ENCODE results near the gene CAMK1D.

CAMK1D gene

DNA sequence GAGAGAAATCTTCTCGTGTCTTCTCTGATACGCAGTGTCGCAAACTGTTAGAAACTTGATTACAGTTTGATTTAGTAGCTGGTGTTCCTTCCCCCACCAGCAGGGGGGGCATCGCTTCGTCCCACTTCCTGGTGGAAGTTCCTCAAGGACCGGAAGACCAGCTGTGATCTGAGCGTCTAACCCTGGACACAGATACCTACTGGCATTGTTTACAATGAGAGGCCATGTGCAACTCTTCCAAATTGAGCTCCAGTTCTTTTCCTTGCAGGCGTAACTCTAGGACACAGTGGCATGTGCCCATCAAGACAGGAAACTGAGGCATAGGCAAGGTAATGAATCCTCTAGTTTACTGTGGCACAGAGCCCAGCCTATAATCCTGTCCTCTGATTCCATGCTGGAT lies 433.2 kb downstream of the CAMK1D start:
- no peak overlapping the region for H3K27ac ChIP-seq (ENCODE audit: extremely low read depth, low read depth, low read length)
- no peaks in the 10 kb centered on the region for H3K9me3 ChIP-seq (ENCODE audit: control insufficient read depth, insufficient read depth, low read depth, low read length)
- H3K4me3 ChIP-seq (ENCODE audit: low read depth, low read length): no peak overlapping the region
- ChIA-PET POLR2A (interaction anchor here (0.8 kb wide), 1 partner anchor 219 kb away, joined by 5 read pairs; no protein-coding TSS in a partner anchor), CTCF (interaction anchor here (0.6 to 2.6 kb wide), 35 partner anchors 8 to 1147 kb away, joined by 3 to 39 read pairs (median 4); no protein-coding TSS in a partner anchor)
- H3K36me3 ChIP-seq (ENCODE audit: control insufficient read depth in 2 of 2, insufficient read depth in 1 of 2, low read length in 2 of 2): no peaks in the 10 kb centered on the region
- H3K4me1 ChIP-seq (ENCODE audit: control insufficient read depth, insufficient read depth, low read length): no peaks in the 10 kb centered on the region
- TF ChIP-seq ZFP69B (tag by site-specific recombination; IDR thresholded peaks at IDR 0.05) (no peak), ZNF677 (tag by site-specific recombination; IDR thresholded peaks at IDR 0.05) (no peak), ZNF335 (tag by site-specific recombination; conservative IDR thresholded peaks at IDR 0.05) (no peak), ZNF2 (tag by site-specific recombination; IDR thresholded peaks at IDR 0.05) (no peak), KLF9 (tag by site-specific recombination; IDR thresholded peaks at IDR 0.05; ENCODE audit: low read depth) (no peak), ZNF654 (tag by site-specific recombination; IDR thresholded peaks at IDR 0.05; ENCODE audit: low read depth) (peak; percentile 17; the same call in 1 of the 2 replicates), SP3 (tag by site-specific recombination; IDR thresholded peaks at IDR 0.05) (no peak), ZNF701 (tag by site-specific recombination; IDR thresholded peaks at IDR 0.05) (no peak), ZNF350 (tag by site-specific recombination; IDR thresholded peaks at IDR 0.05) (no peak), ZFP37 (tag by site-specific recombination; IDR thresholded peaks at IDR 0.05) (no peak), ZNF555 (tag by site-specific recombination; conservative IDR thresholded peaks at IDR 0.05) (no peak), ZFP3 (tag by site-specific recombination; IDR thresholded peaks at IDR 0.05; ENCODE audit: low read depth) (no peak)
- TF ChIP-seq, protein P1, sequence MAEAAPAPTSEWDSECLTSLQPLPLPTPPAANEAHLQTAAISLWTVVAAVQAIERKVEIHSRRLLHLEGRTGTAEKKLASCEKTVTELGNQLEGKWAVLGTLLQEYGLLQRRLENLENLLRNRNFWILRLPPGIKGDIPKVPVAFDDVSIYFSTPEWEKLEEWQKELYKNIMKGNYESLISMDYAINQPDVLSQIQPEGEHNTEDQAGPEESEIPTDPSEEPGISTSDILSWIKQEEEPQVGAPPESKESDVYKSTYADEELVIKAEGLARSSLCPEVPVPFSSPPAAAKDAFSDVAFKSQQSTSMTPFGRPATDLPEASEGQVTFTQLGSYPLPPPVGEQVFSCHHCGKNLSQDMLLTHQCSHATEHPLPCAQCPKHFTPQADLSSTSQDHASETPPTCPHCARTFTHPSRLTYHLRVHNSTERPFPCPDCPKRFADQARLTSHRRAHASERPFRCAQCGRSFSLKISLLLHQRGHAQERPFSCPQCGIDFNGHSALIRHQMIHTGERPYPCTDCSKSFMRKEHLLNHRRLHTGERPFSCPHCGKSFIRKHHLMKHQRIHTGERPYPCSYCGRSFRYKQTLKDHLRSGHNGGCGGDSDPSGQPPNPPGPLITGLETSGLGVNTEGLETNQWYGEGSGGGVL (tag by site-specific recombination; IDR thresholded peaks at IDR 0.05): no peak
- TF ChIP-seq, protein P2, sequence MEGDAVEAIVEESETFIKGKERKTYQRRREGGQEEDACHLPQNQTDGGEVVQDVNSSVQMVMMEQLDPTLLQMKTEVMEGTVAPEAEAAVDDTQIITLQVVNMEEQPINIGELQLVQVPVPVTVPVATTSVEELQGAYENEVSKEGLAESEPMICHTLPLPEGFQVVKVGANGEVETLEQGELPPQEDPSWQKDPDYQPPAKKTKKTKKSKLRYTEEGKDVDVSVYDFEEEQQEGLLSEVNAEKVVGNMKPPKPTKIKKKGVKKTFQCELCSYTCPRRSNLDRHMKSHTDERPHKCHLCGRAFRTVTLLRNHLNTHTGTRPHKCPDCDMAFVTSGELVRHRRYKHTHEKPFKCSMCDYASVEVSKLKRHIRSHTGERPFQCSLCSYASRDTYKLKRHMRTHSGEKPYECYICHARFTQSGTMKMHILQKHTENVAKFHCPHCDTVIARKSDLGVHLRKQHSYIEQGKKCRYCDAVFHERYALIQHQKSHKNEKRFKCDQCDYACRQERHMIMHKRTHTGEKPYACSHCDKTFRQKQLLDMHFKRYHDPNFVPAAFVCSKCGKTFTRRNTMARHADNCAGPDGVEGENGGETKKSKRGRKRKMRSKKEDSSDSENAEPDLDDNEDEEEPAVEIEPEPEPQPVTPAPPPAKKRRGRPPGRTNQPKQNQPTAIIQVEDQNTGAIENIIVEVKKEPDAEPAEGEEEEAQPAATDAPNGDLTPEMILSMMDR (tag by site-specific recombination; IDR thresholded peaks at IDR 0.05): peak; percentile 40; the same call in 1 of the 2 replicates
- TF ChIP-seq, protein P3, sequence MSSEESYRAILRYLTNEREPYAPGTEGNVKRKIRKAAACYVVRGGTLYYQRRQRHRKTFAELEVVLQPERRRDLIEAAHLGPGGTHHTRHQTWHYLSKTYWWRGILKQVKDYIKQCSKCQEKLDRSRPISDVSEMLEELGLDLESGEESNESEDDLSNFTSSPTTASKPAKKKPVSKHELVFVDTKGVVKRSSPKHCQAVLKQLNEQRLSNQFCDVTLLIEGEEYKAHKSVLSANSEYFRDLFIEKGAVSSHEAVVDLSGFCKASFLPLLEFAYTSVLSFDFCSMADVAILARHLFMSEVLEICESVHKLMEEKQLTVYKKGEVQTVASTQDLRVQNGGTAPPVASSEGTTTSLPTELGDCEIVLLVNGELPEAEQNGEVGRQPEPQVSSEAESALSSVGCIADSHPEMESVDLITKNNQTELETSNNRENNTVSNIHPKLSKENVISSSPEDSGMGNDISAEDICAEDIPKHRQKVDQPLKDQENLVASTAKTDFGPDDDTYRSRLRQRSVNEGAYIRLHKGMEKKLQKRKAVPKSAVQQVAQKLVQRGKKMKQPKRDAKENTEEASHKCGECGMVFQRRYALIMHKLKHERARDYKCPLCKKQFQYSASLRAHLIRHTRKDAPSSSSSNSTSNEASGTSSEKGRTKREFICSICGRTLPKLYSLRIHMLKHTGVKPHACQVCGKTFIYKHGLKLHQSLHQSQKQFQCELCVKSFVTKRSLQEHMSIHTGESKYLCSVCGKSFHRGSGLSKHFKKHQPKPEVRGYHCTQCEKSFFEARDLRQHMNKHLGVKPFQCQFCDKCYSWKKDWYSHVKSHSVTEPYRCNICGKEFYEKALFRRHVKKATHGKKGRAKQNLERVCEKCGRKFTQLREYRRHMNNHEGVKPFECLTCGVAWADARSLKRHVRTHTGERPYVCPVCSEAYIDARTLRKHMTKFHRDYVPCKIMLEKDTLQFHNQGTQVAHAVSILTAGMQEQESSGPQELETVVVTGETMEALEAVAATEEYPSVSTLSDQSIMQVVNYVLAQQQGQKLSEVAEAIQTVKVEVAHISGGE (tag by site-specific recombination; conservative IDR thresholded peaks at IDR 0.05; ENCODE audit: low read depth): 0 out of 2 replicates have a peak, but pooled peaks have one; percentile 20
- TF ChIP-seq, protein P4, sequence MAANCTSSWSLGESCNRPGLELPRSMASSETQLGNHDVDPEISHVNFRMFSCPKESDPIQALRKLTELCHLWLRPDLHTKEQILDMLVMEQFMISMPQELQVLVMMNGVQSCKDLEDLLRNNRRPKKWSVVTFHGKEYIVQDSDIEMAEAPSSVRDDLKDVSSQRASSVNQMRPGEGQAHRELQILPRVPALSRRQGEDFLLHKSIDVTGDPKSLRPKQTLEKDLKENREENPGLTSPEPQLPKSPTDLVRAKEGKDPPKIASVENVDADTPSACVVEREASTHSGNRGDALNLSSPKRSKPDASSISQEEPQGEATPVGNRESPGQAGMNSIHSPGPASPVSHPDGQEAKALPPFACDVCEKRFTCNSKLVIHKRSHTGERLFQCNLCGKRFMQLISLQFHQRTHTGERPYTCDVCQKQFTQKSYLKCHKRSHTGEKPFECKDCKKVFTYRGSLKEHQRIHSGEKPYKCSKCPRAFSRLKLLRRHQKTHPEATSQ (tag by site-specific recombination; IDR thresholded peaks at IDR 0.05): no peak
- TF ChIP-seq, protein P5, sequence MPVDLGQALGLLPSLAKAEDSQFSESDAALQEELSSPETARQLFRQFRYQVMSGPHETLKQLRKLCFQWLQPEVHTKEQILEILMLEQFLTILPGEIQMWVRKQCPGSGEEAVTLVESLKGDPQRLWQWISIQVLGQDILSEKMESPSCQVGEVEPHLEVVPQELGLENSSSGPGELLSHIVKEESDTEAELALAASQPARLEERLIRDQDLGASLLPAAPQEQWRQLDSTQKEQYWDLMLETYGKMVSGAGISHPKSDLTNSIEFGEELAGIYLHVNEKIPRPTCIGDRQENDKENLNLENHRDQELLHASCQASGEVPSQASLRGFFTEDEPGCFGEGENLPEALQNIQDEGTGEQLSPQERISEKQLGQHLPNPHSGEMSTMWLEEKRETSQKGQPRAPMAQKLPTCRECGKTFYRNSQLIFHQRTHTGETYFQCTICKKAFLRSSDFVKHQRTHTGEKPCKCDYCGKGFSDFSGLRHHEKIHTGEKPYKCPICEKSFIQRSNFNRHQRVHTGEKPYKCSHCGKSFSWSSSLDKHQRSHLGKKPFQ (tag by site-specific recombination; IDR thresholded peaks at IDR 0.05): no peak

Data from HEK293 (cell line).